Osteoblast (primary cell): Measurements from ENCODE around the gene ISM2. TPM values are rescaled to one million over a fixed set of nuclear protein-coding genes. Genes with fewer than 3 reads are reported as not detected.
A peak's percentile ranks its signal among the peaks of the same experiment; 100 is the strongest.

Source experiments
- DNase-seq: peaks from one replicate; pipeline ENCODE4 v3.0.0; 2011; ENCODE audit warnings: low spot score, mixed read lengths; ENCODE audit not compliant: insufficient read length; ENCODE audit errors: missing footprints
- H2AFZ ChIP-seq: 2 replicates; pipeline ENCODE4 v1.6.0; 2011; ENCODE audit warnings: mild to moderate bottlenecking, low read length
- H3K27ac ChIP-seq: 2 replicates; pipeline ENCODE4 v1.5.1; 2011; ENCODE audit warnings: mild to moderate bottlenecking, low read depth, low read length, moderate library complexity
- H3K27me3 ChIP-seq: 2 replicates; pipeline ENCODE4 v1.6.0; 2012; ENCODE audit warnings: mild to moderate bottlenecking, control low read depth, inconsistent platforms, low read length, moderate library complexity; ENCODE audit not compliant: insufficient read depth
- H3K36me3 ChIP-seq: 2 replicates; pipeline ENCODE4 v1.5.1; 2011; ENCODE audit warnings: mild to moderate bottlenecking, low read length, control low read depth, moderate library complexity; ENCODE audit not compliant: insufficient read depth
- H3K4me1 ChIP-seq: 2 replicates; pipeline ENCODE4 v1.5.1; 2011; ENCODE audit warnings: mild to moderate bottlenecking, low read length, control low read depth, moderate library complexity; ENCODE audit not compliant: insufficient read depth
- H3K4me2 ChIP-seq: 2 replicates; pipeline ENCODE4 v1.6.0; 2011; ENCODE audit warnings: mild to moderate bottlenecking, low read length; ENCODE audit not compliant: insufficient read depth
- H3K4me3 ChIP-seq: fragments of 200-600 bp; sonication (generic); 3 replicates; pipeline ENCODE4 v1.5.1; 2012; ENCODE audit warnings: mild to moderate bottlenecking, low read length, inconsistent platforms; ENCODE audit not compliant: insufficient read depth
- H3K79me2 ChIP-seq: 2 replicates; pipeline ENCODE4 v1.6.0; 2012; ENCODE audit warnings: mild to moderate bottlenecking, low read length, control low read depth, inconsistent platforms; ENCODE audit not compliant: insufficient read depth
- H3K9me3 ChIP-seq: 2 replicates; pipeline ENCODE4 v1.5.1; 2011; ENCODE audit warnings: low read depth, low read length, control low read depth
- H4K20me1 ChIP-seq: 2 replicates; pipeline ENCODE4 v1.6.0; 2012; ENCODE audit warnings: mild to moderate bottlenecking, low read length, control low read depth; ENCODE audit not compliant: insufficient read depth
- total RNA-seq: library from RNA; depleted of rRNA; stranded (reverse); fragments of >200 nt; gene quantifications from 2 replicates; pipeline ENCODE4 v1.2.3, GENCODE V29; 2012
- TF ChIP-seq, protein P1 (sequence below): IDR thresholded peaks from 2 replicates; pipeline ENCODE4 v1.5.1; 2011; ENCODE audit warnings: mild to moderate bottlenecking, low read depth, low read length, moderate library complexity; ENCODE audit errors: extremely low read depth

Gene ISM2
- total RNA-seq, 1 donor = not detected

DNA sequence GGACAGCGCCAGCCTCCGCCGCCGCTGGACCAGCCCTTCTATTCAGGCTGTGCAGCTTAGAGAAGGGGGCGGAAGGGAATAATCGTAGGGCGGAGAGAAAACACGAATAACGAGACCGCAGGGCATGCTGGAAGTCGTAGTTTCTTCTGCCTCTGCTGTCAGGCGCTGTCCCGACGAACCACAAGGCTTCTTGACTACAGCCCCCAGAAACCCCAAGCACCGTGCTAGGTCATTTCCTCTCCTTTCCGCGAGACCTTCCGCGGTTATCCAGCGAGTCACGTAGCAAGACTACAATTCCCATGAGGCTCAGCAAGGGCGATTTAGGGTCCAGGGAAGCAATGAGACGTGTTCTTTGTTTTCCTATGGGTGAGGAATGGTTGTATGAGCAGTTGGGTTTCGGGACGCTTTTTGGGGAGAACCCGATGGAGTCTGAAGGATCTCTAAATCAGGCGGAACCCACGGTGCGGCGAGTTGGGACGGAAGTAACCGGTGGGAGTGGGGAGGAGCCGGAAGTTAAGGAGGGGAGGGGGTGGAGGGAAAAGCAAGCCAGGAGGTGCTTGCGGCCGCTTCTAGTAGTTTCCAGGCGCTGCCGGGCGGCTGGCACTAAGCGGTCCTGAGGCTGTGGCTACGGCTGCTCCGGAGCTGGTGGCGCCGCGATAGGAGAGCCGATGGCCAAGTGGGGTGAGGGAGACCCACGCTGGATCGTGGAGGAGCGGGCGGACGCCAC is 40.9 kb downstream of the ISM2 start, which contains the start of the genes AHSA1 and VIPAS39:
TSS of gene AHSA1 (plus strand) at position 572 of the 727 bp plus-strand sequence. CDS start at position 669, 97 bp downstream.
TSS of gene VIPAS39 (minus strand) at position 80 of the 727 bp plus-strand sequence. CDS start 3,499 bp downstream, outside the sequence.
- H3K9me3 ChIP-seq = no peaks in the 10 kb centered on the region
- peaks cover 20% of the 10 kb centered on the region for H3K4me1 ChIP-seq
- peaks cover 26% of the 10 kb centered on the region for H4K20me1 ChIP-seq
- H3K27ac ChIP-seq = peak within 1 kb of the TSS; percentile 82
- peak within 1 kb of the TSS; percentile 85 for H3K4me3 ChIP-seq
- peak within 1 kb of the TSS; percentile 97 for H3K4me2 ChIP-seq
- H2AFZ ChIP-seq = peak within 1 kb of the TSS; percentile 94
- TF ChIP-seq, protein P1, sequence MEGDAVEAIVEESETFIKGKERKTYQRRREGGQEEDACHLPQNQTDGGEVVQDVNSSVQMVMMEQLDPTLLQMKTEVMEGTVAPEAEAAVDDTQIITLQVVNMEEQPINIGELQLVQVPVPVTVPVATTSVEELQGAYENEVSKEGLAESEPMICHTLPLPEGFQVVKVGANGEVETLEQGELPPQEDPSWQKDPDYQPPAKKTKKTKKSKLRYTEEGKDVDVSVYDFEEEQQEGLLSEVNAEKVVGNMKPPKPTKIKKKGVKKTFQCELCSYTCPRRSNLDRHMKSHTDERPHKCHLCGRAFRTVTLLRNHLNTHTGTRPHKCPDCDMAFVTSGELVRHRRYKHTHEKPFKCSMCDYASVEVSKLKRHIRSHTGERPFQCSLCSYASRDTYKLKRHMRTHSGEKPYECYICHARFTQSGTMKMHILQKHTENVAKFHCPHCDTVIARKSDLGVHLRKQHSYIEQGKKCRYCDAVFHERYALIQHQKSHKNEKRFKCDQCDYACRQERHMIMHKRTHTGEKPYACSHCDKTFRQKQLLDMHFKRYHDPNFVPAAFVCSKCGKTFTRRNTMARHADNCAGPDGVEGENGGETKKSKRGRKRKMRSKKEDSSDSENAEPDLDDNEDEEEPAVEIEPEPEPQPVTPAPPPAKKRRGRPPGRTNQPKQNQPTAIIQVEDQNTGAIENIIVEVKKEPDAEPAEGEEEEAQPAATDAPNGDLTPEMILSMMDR = no peak
- H3K27me3 ChIP-seq = no peaks in the 10 kb centered on the region
- H3K79me2 ChIP-seq = peaks cover 65% of the 10 kb centered on the region
- DNase-seq = peak; percentile 94
- peaks cover 34% of the 10 kb centered on the region for H3K36me3 ChIP-seq

DNA sequence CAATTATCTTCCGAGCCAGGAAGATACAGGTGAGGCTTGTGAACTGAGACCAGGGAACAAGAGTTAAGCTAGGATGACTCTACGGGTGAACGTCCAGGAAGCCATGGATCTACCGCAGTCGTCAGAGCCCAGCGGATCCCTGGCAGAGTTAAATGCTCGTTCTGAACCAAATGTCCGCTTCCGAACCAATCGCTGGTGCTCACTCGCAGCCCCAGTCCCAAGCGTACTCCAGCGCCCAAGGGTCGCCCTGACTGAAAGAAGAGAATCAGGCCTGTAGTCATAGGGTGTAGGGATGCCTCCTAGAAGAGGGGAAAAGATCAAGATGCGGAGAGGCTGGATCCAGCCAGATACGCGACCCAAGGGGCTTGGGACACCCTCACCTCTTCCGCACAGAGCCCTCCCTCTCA is 41.5 kb downstream of the ISM2 start:
- TF ChIP-seq, protein P1 = no peak
- H3K79me2 ChIP-seq = peaks cover 65% of the 10 kb centered on the region
- H3K36me3 ChIP-seq = peaks cover 28% of the 10 kb centered on the region
- H3K27ac ChIP-seq = peak overlapping the region; percentile 82
- DNase-seq = peak; percentile 73
- peaks cover 20% of the 10 kb centered on the region for H3K4me1 ChIP-seq
- peak overlapping the region; percentile 85 for H3K4me3 ChIP-seq
- H3K27me3 ChIP-seq = no peaks in the 10 kb centered on the region
- H3K4me2 ChIP-seq = peak overlapping the region; percentile 81
- H2AFZ ChIP-seq = peak overlapping the region; percentile 92
- no peaks in the 10 kb centered on the region for H3K9me3 ChIP-seq
- peaks cover 26% of the 10 kb centered on the region for H4K20me1 ChIP-seq

DNA sequence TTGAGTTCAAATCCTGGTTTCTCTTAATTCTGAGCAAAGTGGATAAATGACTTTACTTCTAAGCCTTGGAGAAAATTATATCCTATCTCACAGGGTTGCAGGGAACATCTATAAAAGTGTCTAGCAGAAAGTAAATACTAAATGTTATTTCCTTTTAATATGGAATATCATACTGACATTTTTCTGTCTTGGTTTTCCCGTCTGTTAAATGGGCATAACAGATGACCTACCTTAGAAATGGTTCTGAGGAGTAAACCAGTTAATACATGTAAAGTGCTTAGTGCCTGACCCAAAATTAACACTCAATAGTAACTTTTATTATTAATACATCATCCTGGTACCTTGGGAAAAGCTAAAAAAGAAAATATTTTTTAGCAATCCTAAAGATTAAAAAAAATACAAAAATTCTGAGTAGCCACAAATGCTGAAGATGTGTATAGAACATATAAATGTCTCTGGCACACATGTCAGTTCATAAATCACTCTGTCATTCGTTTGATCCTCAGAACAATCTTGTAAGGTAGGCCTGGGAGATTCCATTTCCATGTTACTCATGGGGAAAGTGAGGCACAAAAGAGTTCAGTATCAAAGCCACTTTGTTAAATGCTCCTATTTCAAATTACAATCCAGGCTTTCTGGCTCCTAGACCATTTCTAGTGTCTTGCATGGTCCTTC is 42.5 kb downstream of the ISM2 start:
- Histone ChIP-seq H3K27me3 (no peaks in the 10 kb centered on the region), H3K36me3 (peaks cover 19% of the 10 kb centered on the region), H3K79me2 (peaks cover 56% of the 10 kb centered on the region), H3K4me3 (peak overlapping the region; percentile 85), H4K20me1 (peaks cover 20% of the 10 kb centered on the region), H2AFZ (no peak overlapping the region), H3K4me2 (peak overlapping the region; percentile 81), H3K27ac (no peak overlapping the region), H3K9me3 (no peaks in the 10 kb centered on the region), H3K4me1 (peaks cover 20% of the 10 kb centered on the region)
- TF ChIP-seq, protein P1 = no peak
- no peak for DNase-seq

DNA sequence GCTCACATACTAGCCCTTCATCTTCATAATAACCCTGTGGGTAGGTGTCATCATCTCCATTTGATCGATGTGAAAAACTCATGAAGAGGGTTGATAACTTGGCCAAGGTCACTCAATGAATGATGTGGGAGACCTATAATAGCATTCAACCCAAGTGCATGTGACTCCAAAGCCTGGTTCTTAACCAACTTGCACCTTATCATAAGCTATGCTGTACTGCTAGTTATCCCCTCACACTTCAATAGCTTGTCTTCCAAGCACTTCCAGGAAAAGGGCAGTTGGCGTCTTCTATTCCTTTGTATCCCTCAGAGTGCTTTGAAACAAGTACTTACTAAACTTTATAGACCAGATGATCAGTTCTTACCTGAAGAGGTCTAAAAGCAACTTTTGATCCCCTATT is 56.4 kb downstream of the ISM2 start:
- Histone ChIP-seq H3K9me3 (no peaks in the 10 kb centered on the region), H3K27ac (no peak overlapping the region), H2AFZ (no peak overlapping the region), H3K27me3 (no peaks in the 10 kb centered on the region), H3K4me2 (no peak overlapping the region), H3K4me3 (no peak overlapping the region), H3K36me3 (peaks cover 42% of the 10 kb centered on the region), H4K20me1 (no peaks in the 10 kb centered on the region), H3K79me2 (no peaks in the 10 kb centered on the region), H3K4me1 (no peaks in the 10 kb centered on the region)
- TF ChIP-seq, protein P1 = no peak
- no peak for DNase-seq
